ENCODE data around the gene CNTN6. TPM values are rescaled to one million over a fixed set of nuclear protein-coding genes. Genes with fewer than 3 reads are reported as not detected.

The CNTN6 gene
- polyA plus RNA-seq, 1 donor (not counting 4 experiments of a cell fraction or from before 2014, with no cell fraction given): not detected

DNA sequence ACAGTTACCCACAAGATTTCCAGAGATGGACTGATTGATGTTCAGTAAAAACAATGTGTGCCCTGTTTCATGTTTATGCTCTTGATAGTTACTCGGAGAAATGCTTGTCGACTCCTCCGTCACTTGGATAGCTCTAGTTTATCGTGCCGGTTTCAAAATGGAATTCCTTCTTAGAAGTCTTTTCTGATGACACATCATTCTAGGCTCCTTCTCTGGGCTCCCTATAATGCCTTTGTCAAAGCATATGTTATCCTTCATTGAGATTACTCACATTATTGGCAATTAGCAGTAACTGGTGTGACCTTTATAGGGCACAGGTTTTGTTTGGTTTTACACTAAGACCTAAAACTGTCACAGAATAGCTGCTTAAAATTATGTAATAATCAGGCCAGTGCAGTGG is 201.8 kb downstream of the CNTN6 start:
- Histone ChIP-seq H3K27me3 (ENCODE audit: control insufficient read depth, extremely low read depth, insufficient read depth, low read length) (no peaks in the 10 kb centered on the region), H3K36me3 (ENCODE audit: control insufficient read depth in 2 of 2, extremely low read depth in 1 of 2, insufficient read depth in 2 of 2, low read length in 2 of 2) (no peaks in the 10 kb centered on the region), H3K9me3 (ENCODE audit: control insufficient read depth, low read depth, low read length) (no peaks in the 10 kb centered on the region), H3K27ac (ENCODE audit: control insufficient read depth, insufficient read depth, low read length) (no peak overlapping the region), H2AFZ (ENCODE audit: control insufficient read depth, low read length) (no peak overlapping the region), H3K4me1 (ENCODE audit: control insufficient read depth, extremely low read depth, insufficient read depth, low read length) (no peaks in the 10 kb centered on the region), H3K79me2 (ENCODE audit: control insufficient read depth, insufficient read depth, low read length) (no peaks in the 10 kb centered on the region), H3K4me2 (ENCODE audit: control insufficient read depth, extremely low read depth, insufficient read depth, low read depth, low read length) (no peak overlapping the region), H3K9me1 (ENCODE audit: control insufficient read depth, extremely low read depth, insufficient read depth, low read length) (no peaks in the 10 kb centered on the region), H4K20me1 (ENCODE audit: control insufficient read depth, extremely low read depth, insufficient read depth, low read length) (no peaks in the 10 kb centered on the region), H3K9ac (ENCODE audit: control insufficient read depth, extremely low read depth, insufficient read depth, low read length) (no peak overlapping the region), H3K4me3 (ENCODE audit: control insufficient read depth in 2 of 3, extremely low read depth in 1 of 3, insufficient read depth in 2 of 3, low read depth in 1 of 3, low read length in 3 of 3) (no peak overlapping the region)
- dilution Hi-C loops (cut with MboI; ENCODE audit: extremely low pct_ligation_motif_present, low sequenced_read_pairs): no loop called here
- FAIRE-seq (no peak), DNase-seq (ENCODE audit: low read depth, low spot score) (no peak)
- TF ChIP-seq EZH2 (IDR thresholded peaks at IDR 0.05; ENCODE audit: low read length): no peak
- TF ChIP-seq, protein P1, sequence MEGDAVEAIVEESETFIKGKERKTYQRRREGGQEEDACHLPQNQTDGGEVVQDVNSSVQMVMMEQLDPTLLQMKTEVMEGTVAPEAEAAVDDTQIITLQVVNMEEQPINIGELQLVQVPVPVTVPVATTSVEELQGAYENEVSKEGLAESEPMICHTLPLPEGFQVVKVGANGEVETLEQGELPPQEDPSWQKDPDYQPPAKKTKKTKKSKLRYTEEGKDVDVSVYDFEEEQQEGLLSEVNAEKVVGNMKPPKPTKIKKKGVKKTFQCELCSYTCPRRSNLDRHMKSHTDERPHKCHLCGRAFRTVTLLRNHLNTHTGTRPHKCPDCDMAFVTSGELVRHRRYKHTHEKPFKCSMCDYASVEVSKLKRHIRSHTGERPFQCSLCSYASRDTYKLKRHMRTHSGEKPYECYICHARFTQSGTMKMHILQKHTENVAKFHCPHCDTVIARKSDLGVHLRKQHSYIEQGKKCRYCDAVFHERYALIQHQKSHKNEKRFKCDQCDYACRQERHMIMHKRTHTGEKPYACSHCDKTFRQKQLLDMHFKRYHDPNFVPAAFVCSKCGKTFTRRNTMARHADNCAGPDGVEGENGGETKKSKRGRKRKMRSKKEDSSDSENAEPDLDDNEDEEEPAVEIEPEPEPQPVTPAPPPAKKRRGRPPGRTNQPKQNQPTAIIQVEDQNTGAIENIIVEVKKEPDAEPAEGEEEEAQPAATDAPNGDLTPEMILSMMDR (optimal IDR thresholded peaks at IDR 0.05 in 1 of 3, IDR thresholded peaks at IDR 0.05 in 1 of 3, conservative IDR thresholded peaks at IDR 0.05 in 1 of 3; ENCODE audit: extremely low read depth in 1 of 3, insufficient read depth in 2 of 3, low read length in 3 of 3): no peak

GRCh38 chr3:1318296-1319005 is 225.6 kb downstream of the CNTN6 start:
- Histone ChIP-seq H3K27ac (ENCODE audit: control insufficient read depth, insufficient read depth, low read length) (no peak overlapping the region), H3K4me2 (ENCODE audit: control insufficient read depth, extremely low read depth, insufficient read depth, low read depth, low read length) (no peak overlapping the region), H3K9me1 (ENCODE audit: control insufficient read depth, extremely low read depth, insufficient read depth, low read length) (no peaks in the 10 kb centered on the region), H4K20me1 (ENCODE audit: control insufficient read depth, extremely low read depth, insufficient read depth, low read length) (no peaks in the 10 kb centered on the region), H3K4me1 (ENCODE audit: control insufficient read depth, extremely low read depth, insufficient read depth, low read length) (no peaks in the 10 kb centered on the region), H3K9me3 (ENCODE audit: control insufficient read depth, low read depth, low read length) (no peaks in the 10 kb centered on the region), H3K4me3 (ENCODE audit: control insufficient read depth in 2 of 3, extremely low read depth in 1 of 3, insufficient read depth in 2 of 3, low read depth in 1 of 3, low read length in 3 of 3) (no peak overlapping the region), H3K27me3 (ENCODE audit: control insufficient read depth, extremely low read depth, insufficient read depth, low read length) (no peaks in the 10 kb centered on the region), H3K9ac (ENCODE audit: control insufficient read depth, extremely low read depth, insufficient read depth, low read length) (no peak overlapping the region), H2AFZ (ENCODE audit: control insufficient read depth, low read length) (no peak overlapping the region), H3K36me3 (ENCODE audit: control insufficient read depth in 2 of 2, extremely low read depth in 1 of 2, insufficient read depth in 2 of 2, low read length in 2 of 2) (no peaks in the 10 kb centered on the region), H3K79me2 (ENCODE audit: control insufficient read depth, insufficient read depth, low read length) (no peaks in the 10 kb centered on the region)
- TF ChIP-seq, protein P1 (optimal IDR thresholded peaks at IDR 0.05 in 1 of 3, IDR thresholded peaks at IDR 0.05 in 1 of 3, conservative IDR thresholded peaks at IDR 0.05 in 1 of 3; ENCODE audit: extremely low read depth in 1 of 3, insufficient read depth in 2 of 3, low read length in 3 of 3): no peak
- no peak for TF ChIP-seq EZH2 (IDR thresholded peaks at IDR 0.05; ENCODE audit: low read length)
- DNase-seq (ENCODE audit: low read depth, low spot score) (no peak), FAIRE-seq (no peak)
- dilution Hi-C loops (cut with MboI; ENCODE audit: extremely low pct_ligation_motif_present, low sequenced_read_pairs): no loop called here

All from keratinocyte (primary cell).